ENCODE data around the gene DGCR6.
"Not testable (repeated sequence)": the region's sequence is repeated elsewhere in the genome, so short reads cannot be mapped to it uniquely, and the experiment has no call there.

Gene DGCR6

DNA sequence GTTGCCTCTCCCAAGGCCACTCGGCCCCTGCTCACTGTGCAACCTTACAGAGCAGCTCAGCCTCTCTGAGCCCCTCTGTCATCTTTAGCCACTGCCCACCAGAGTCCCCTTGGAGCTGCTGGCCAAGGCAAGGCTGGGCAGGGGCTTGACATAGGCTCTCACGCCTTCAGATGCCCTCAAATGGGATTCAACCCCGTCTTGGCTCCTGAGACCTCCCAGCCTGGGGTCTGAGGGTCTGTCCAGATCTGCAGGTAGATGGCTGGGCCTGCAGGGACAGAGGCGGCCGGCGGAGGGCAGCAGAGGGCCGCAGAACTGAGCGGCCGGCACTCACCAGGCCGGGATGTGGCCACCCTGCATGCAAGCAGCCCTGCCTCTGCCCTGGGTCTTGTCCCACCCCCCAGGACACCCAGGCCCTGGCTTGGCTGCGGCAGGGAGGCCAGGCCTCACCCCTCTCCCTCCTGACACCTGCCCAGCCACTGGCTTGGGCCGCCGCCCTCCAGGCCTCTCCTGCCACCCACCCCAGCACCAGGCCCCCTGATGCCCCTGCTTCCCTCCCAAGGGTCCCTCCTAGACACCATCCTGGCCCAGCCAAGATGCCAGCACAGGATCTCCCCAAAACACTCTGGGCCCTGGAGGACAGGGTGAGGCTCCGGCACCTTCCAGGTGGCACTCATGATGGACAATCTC, 48.3 kb downstream of the DGCR6 start:
- DNase-seq (ENCODE audit: low read depth); H3K4me3 ChIP-seq (ENCODE audit: low read length): not testable (repeated sequence)
- TF ChIP-seq, protein P1, sequence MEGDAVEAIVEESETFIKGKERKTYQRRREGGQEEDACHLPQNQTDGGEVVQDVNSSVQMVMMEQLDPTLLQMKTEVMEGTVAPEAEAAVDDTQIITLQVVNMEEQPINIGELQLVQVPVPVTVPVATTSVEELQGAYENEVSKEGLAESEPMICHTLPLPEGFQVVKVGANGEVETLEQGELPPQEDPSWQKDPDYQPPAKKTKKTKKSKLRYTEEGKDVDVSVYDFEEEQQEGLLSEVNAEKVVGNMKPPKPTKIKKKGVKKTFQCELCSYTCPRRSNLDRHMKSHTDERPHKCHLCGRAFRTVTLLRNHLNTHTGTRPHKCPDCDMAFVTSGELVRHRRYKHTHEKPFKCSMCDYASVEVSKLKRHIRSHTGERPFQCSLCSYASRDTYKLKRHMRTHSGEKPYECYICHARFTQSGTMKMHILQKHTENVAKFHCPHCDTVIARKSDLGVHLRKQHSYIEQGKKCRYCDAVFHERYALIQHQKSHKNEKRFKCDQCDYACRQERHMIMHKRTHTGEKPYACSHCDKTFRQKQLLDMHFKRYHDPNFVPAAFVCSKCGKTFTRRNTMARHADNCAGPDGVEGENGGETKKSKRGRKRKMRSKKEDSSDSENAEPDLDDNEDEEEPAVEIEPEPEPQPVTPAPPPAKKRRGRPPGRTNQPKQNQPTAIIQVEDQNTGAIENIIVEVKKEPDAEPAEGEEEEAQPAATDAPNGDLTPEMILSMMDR (conservative IDR thresholded peaks at IDR 0.05; ENCODE audit: low read depth, low read length), result peak; percentile 84

DNA sequence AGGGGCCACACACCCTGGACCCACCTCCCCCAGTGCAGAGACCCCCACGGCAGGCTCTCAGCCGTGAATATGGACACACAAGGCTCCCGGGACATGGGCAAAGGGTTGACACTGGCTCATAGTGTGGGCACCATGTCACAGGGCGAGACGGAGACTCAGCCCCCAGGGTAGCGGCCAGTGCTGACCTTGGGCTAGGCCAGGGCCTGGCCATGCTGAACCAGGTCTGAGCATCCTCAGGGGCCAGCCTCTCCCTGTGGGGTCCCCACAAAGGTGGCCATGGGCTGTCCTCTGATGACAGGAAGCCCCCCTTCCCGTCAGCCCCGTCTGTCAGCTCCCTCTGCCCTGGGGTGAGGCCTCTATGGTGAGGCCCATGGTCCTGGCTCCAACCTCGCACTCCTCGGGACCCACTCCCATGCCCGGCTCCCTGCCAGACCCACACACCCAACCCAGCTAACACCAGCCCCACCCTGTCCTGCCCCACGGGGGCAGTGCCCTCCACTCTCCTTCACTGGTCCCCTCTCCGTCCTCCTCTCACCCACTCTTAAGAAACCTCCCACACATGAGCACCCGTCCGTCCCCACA, 49.0 kb downstream of the DGCR6 start:
- no peak overlapping the region for H3K4me3 ChIP-seq (ENCODE audit: low read length)
- TF ChIP-seq, protein P1 (conservative IDR thresholded peaks at IDR 0.05; ENCODE audit: low read depth, low read length), result no peak
- no peak for DNase-seq (ENCODE audit: low read depth)

DNA sequence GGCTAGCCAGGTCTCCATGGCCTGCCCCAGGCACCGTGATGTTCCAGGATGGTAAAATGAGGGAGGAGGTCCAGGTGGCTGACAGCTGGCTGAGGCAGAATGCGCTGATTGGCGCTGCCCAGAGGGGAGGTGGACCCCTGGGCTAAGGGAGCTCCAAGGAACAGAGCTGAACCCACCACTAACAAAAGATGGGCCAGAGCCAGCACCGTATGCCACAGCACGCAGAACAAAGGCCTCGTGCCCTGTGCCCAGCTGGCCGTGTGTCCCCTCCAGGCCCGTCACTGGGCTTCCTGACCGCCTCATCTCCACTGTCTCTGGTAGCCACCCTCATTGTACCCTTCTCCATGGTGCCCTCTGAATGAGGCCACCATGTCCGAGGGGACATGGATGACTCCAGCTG, 49.6 kb downstream of the DGCR6 start:
- no peak overlapping the region for H3K4me3 ChIP-seq (ENCODE audit: low read length)
- TF ChIP-seq, protein P1 (conservative IDR thresholded peaks at IDR 0.05; ENCODE audit: low read depth, low read length), result no peak
- no peak for DNase-seq (ENCODE audit: low read depth)

DNA sequence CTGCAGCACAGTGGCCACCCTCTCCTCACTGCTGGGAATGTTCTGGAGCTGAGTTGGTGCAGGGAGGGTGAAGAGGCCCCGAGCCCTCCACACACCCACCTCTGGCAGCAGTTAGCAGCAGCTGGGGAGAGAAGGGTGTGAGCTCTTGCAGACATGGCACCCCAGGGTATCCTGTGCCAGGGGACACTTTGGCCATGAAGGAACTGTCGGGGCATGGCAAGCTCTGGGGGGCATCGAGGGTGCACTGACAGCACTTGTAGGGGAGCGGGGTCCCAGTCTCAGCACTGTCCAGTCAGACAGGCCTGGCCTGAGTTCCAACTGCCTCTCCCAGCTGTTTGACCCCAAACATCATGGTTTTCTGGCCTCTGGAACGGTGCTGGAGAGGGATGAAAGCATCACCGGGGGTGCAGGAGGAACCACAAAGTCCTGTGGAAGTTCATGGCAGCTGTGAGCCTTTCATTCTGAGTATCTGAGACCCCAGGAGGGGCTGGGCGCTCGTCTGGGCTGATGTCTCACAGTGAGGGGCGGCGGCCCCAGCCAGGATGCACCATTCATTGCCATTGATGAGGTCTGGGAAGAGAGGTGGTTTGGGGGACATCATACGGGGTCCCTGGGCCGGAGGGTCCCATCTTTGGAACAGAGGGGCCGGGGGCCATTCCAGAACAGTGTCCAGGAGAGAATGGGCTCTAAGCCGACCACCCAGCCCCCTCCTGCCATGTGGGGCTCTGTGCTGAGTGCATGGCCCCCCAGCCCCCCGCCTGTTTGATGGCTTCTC, 50.2 kb downstream of the DGCR6 start:
- not testable (repeated sequence) for DNase-seq (ENCODE audit: low read depth); H3K4me3 ChIP-seq (ENCODE audit: low read length)

DNA sequence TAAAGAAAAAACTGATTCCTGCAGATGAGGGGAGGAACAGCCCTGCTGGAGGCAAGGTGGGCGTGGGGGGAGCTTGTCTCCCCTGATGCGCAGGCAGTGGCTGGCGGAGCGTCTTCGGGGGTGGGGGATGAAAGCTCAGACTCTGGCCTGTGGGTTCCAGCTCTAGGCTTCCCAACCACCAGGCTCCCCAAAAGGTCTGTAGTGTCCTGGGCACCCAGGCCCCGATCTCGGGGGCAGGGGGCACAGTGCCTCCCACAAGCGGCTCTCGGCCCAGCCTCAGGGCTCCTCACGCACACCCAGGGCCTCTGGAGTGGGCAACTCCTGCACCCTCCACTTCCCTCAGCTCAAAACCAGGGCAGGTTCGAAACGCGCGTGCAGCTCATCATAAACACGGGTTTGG, 50.8 kb downstream of the DGCR6 start:
- not testable (repeated sequence) for H3K4me3 ChIP-seq (ENCODE audit: low read length); DNase-seq (ENCODE audit: low read depth)

DNA sequence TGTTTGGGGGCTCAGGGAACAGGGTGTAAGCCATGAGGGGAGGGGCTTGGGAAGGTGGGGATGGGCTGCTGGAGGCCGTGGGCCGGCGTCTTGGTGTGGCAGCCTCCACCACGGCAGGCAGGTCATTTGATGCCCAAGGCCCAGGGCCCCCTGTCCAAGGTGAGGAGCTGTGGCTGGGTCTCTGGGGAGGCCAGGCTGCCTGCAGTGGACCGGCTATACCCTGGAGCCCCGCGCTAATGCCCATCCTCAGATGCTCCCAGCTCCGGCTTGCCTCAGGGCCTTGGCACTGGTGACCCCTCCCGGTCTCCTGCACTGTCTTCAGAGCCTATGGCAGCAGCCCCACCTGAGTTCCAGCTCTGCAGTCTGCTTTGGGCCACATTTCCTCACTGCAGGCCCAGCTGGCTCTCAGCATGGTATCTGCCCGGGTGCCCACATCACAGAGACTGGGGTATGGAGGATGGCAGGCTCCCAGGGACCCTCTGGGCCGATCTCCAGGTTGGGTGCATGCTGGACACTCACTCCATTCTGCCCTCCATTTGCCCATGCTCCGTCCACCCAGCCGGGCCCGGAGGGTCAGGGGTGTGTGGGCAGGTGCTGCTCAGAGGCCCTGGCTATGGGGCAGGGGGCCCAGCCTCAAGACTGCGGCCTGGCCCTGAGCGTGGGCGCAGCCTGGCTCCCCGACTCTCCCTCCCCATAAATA, 51.7 kb downstream of the DGCR6 start:
- not testable (repeated sequence) for DNase-seq (ENCODE audit: low read depth)

GRCh38 chr22:18958321-18958705, 52.2 kb downstream of the DGCR6 start:
- H3K4me3 ChIP-seq (ENCODE audit: low read length); DNase-seq (ENCODE audit: low read depth): not testable (repeated sequence)

More for the DNA sequence above, 51.7 kb downstream of the DGCR6 start:
- not testable (repeated sequence) for H3K4me3 ChIP-seq (ENCODE audit: low read length)

- not testable (repeated sequence) for DNase-seq (ENCODE audit: low read depth); H3K4me3 ChIP-seq (ENCODE audit: low read length)
Observed at GRCh38 chr22:18958738-18959137, 52.6 kb downstream of the DGCR6 start.

GRCh38 chr22:18959266-18959665, 53.1 kb downstream of the DGCR6 start:
- not testable (repeated sequence) for H3K4me3 ChIP-seq (ENCODE audit: low read length)

GRCh38 chr22:18959741-18960140, 53.6 kb downstream of the DGCR6 start:
- not testable (repeated sequence) for H3K4me3 ChIP-seq (ENCODE audit: low read length); DNase-seq (ENCODE audit: low read depth)

More at GRCh38 chr22:18959266-18959665, 53.1 kb downstream of the DGCR6 start:
- not testable (repeated sequence) for DNase-seq (ENCODE audit: low read depth)

- not testable (repeated sequence) for H3K4me3 ChIP-seq (ENCODE audit: low read length); DNase-seq (ENCODE audit: low read depth)
Observed at GRCh38 chr22:18960166-18960820, 54.2 kb downstream of the DGCR6 start.

DNA sequence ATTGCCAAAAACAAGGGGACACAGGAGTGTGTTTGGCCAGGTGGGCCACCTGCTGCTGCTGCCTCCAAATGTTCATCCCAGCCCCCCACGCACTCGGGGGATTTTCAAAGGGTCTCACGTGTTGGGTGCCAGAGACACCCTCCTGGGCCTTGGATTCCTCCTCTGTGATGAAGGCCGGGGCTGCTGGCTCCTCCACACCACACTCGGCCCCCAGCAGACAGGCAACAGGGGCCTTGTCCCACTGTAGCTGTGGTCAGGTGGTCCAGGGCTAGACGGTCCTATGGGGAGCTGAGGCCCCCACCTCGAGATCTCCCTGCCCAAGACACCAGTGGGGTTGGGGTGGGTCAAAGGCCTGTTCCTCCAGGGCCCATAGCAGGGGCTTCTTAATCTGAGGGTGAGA, 55.1 kb downstream of the DGCR6 start:
- not testable (repeated sequence) for H3K4me3 ChIP-seq (ENCODE audit: low read length); DNase-seq (ENCODE audit: low read depth)

Measured in retinal pigment epithelial cell (primary cell).